ENCODE data around the gene AZU1. TPM values are rescaled to one million over a fixed set of nuclear protein-coding genes. Genes with fewer than 3 reads are reported as not detected.

Gene AZU1
- total and polyA plus RNA-seq, 2 experiments from 2014 or later, result not detected

DNA sequence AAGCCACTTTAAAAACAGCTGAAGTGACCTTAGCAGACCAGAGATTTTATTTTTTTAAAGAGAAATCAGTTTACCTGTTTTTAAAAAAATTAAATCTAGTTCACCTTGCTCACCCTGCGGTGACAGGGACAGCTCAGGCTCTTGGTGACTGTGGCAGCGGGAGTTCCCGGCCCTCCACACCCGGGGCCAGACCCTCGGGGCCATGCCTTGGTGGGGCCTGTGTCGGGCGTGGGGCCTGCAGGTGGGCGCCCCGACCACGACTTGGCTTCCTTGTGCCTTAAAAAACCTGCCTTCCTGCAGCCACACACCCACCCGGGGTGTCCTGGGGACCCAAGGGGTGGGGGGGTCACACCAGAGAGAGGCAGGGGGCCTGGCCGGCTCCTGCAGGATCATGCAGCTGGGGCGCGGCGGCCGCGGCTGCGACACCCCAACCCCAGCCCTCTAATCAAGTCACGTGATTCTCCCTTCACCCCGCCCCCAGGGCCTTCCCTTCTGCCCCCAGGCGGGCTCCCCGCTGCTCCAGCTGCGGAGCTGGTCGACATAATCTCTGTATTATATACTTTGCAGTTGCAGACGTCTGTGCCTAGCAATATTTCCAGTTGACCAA is 16.7 kb upstream of the AZU1 start:
- no peak for DNase-seq
- no peak overlapping the region for H2AFZ ChIP-seq
- H3K27me3 ChIP-seq (replicated peaks; ENCODE audit: insufficient read depth), result no peaks in the 10 kb centered on the region
- WGBS, 2 experiments (ENCODE audit: low coverage in 1 of 2, low lambda C conversion rate in 2 of 2, missing lambda C conversion rate in 2 of 2), result 85 to 86% methylated on average over 18 to 25 of the region's 25 CpGs
- no peak overlapping the region for H3K4me2 ChIP-seq (ENCODE audit: unreplicated experiment)
- in situ Hi-C loops (cut with MboI), result no loop called here
- peaks cover 58% of the 10 kb centered on the region for H3K79me2 ChIP-seq (ENCODE audit: insufficient read depth)
- H3K9ac ChIP-seq, result no peak overlapping the region
- no peaks in the 10 kb centered on the region for H3K9me3 ChIP-seq (ENCODE audit: low read depth)
- H3K4me1 ChIP-seq (ENCODE audit: insufficient read depth), result no peaks in the 10 kb centered on the region
- TF ChIP-seq EZH2phosphoT487 (IDR thresholded peaks at IDR 0.05; ENCODE audit: insufficient read depth, low read depth) (no peak), EZH2 (IDR thresholded peaks at IDR 0.05; ENCODE audit: insufficient read depth, poor library complexity, severe bottlenecking) (no peak)
- H3K27ac ChIP-seq, result no peak overlapping the region
- peaks cover 3% of the 10 kb centered on the region; the same call in 1 of the 2 replicates for H4K20me1 ChIP-seq (ENCODE audit: insufficient read depth)
- no peaks in the 10 kb centered on the region for H3K9me2 ChIP-seq (ENCODE audit: insufficient read depth)
- peaks cover 22% of the 10 kb centered on the region for H3F3A ChIP-seq (ENCODE audit: insufficient read depth)
- no peak overlapping the region for H3K4me3 ChIP-seq
- H3K36me3 ChIP-seq (ENCODE audit: low read depth), result peaks cover 51% of the 10 kb centered on the region

GRCh38 chr19:811506-812048 is 16.1 kb upstream of the AZU1 start:
- Histone ChIP-seq H2AFZ (no peak overlapping the region), H3K4me3 (no peak overlapping the region), H3K4me2 (ENCODE audit: unreplicated experiment) (no peak overlapping the region), H3K27ac (no peak overlapping the region), H3K27me3 (replicated peaks; ENCODE audit: insufficient read depth) (no peaks in the 10 kb centered on the region), H3K36me3 (ENCODE audit: low read depth) (peaks cover 51% of the 10 kb centered on the region), H3K9me2 (ENCODE audit: insufficient read depth) (no peaks in the 10 kb centered on the region), H3K79me2 (ENCODE audit: insufficient read depth) (peaks cover 52% of the 10 kb centered on the region), H3K4me1 (ENCODE audit: insufficient read depth) (no peaks in the 10 kb centered on the region), H3F3A (ENCODE audit: insufficient read depth) (peaks cover 22% of the 10 kb centered on the region), H4K20me1 (ENCODE audit: insufficient read depth) (peaks cover 3% of the 10 kb centered on the region; the same call in 1 of the 2 replicates), H3K9me3 (ENCODE audit: low read depth) (no peaks in the 10 kb centered on the region), H3K9ac (no peak overlapping the region)
- in situ Hi-C loops (cut with MboI), result no loop called here
- DNase-seq, result no peak
- WGBS, 2 experiments (ENCODE audit: low coverage in 1 of 2, low lambda C conversion rate in 2 of 2, missing lambda C conversion rate in 2 of 2), result 96 to 97% methylated on average over 20 of the region's 20 CpGs
- TF ChIP-seq EZH2 (IDR thresholded peaks at IDR 0.05; ENCODE audit: insufficient read depth, poor library complexity, severe bottlenecking) (no peak), EZH2phosphoT487 (IDR thresholded peaks at IDR 0.05; ENCODE audit: insufficient read depth, low read depth) (no peak)

DNA sequence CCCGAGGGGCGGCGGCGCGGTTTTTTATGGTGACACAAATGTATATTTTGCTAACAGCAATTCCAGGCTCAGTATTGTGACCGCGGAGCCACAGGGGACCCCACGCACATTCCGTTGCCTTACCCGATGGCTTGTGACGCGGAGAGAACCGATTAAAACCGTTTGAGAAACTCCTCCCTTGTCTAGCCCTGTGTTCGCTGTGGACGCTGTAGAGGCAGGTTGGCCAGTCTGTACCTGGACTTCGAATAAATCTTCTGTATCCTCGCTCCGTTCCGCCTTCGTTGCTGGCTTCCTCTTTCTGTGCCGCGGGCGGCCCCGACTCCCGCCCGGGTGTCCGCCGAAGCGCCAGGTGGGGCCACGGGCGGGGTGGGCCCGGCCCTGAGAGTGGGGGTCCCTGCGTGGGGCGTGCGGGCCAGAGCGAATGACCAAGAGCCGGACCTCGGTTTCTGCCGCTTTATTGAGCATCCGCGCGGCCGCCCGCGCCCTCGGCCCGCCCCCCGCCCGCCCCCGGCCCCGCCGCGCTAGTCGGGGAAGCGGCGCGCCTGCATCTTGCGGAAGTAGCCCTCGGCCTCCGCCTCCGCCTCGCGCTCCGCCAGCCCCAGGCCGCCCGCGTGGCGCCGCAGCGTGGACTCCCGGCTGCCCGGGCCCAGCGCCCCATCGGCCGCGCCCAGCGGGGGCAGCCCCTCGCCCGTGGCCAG is 15.4 kb upstream of the AZU1 start:
- DNase-seq, result no peak
- Histone ChIP-seq H3K79me2 (ENCODE audit: insufficient read depth) (peaks cover 46% of the 10 kb centered on the region), H3F3A (ENCODE audit: insufficient read depth) (peaks cover 18% of the 10 kb centered on the region), H3K9me3 (ENCODE audit: low read depth) (no peaks in the 10 kb centered on the region), H3K27me3 (replicated peaks; ENCODE audit: insufficient read depth) (no peaks in the 10 kb centered on the region), H3K4me1 (ENCODE audit: insufficient read depth) (no peaks in the 10 kb centered on the region), H3K9me2 (ENCODE audit: insufficient read depth) (no peaks in the 10 kb centered on the region), H3K9ac (no peak overlapping the region), H3K27ac (no peak overlapping the region), H3K36me3 (ENCODE audit: low read depth) (peaks cover 45% of the 10 kb centered on the region), H2AFZ (no peak overlapping the region), H3K4me3 (no peak overlapping the region), H3K4me2 (ENCODE audit: unreplicated experiment) (no peak overlapping the region), H4K20me1 (ENCODE audit: insufficient read depth) (peaks cover 3% of the 10 kb centered on the region; the same call in 1 of the 2 replicates)
- TF ChIP-seq EZH2phosphoT487 (IDR thresholded peaks at IDR 0.05; ENCODE audit: insufficient read depth, low read depth) (no peak), EZH2 (IDR thresholded peaks at IDR 0.05; ENCODE audit: insufficient read depth, poor library complexity, severe bottlenecking) (no peak)
- in situ Hi-C loops (cut with MboI), result no loop called here
- WGBS, 2 experiments (ENCODE audit: low coverage in 1 of 2, low lambda C conversion rate in 2 of 2, missing lambda C conversion rate in 2 of 2), result 96 to 97% methylated on average over 35 to 80 of the region's 80 CpGs

- Histone ChIP-seq H3K79me2 (ENCODE audit: insufficient read depth) (peaks cover 40% of the 10 kb centered on the region), H3K27me3 (replicated peaks; ENCODE audit: insufficient read depth) (no peaks in the 10 kb centered on the region), H3K9ac (no peak overlapping the region), H3F3A (ENCODE audit: insufficient read depth) (peaks cover 12% of the 10 kb centered on the region), H2AFZ (no peak overlapping the region), H3K36me3 (ENCODE audit: low read depth) (peaks cover 39% of the 10 kb centered on the region), H4K20me1 (ENCODE audit: insufficient read depth) (peaks cover 3% of the 10 kb centered on the region; the same call in 1 of the 2 replicates), H3K27ac (no peak overlapping the region), H3K9me2 (ENCODE audit: insufficient read depth) (no peaks in the 10 kb centered on the region), H3K9me3 (ENCODE audit: low read depth) (no peaks in the 10 kb centered on the region), H3K4me1 (ENCODE audit: insufficient read depth) (no peaks in the 10 kb centered on the region), H3K4me2 (ENCODE audit: unreplicated experiment) (no peak overlapping the region), H3K4me3 (no peak overlapping the region)
- TF ChIP-seq EZH2 (IDR thresholded peaks at IDR 0.05; ENCODE audit: insufficient read depth, poor library complexity, severe bottlenecking) (no peak), EZH2phosphoT487 (IDR thresholded peaks at IDR 0.05; ENCODE audit: insufficient read depth, low read depth) (no peak)
- in situ Hi-C loops (cut with MboI), result no loop called here
- no peak for DNase-seq
- 96 to 97% methylated on average over 44 to 72 of the region's 72 CpGs for WGBS, 2 experiments (ENCODE audit: low coverage in 1 of 2, low lambda C conversion rate in 2 of 2, missing lambda C conversion rate in 2 of 2)
Measured at GRCh38 chr19:812747-813218, 14.9 kb upstream of the AZU1 start.
